ELR (cell line): ENCODE data around the gene COX19.
"Not testable (repeated sequence)": the region's sequence is repeated elsewhere in the genome, so short reads cannot be mapped to it uniquely, and the experiment has no call there.

Experiments
- DNase-seq: peaks from one replicate; pipeline ENCODE4 v3.0.0-alpha.2; 2015; ENCODE audit warnings: low read depth

Gene COX19

GRCh38 chr7:1010226-1010625 lies 34.9 kb upstream of the COX19 start:
- DNase-seq: no peak

GRCh38 chr7:1009747-1010146 lies 34.4 kb upstream of the COX19 start:
- DNase-seq: no peak

GRCh38 chr7:1008733-1009363 lies 33.5 kb upstream of the COX19 start:
- DNase-seq: no peak

GRCh38 chr7:1007901-1008300 lies 32.6 kb upstream of the COX19 start:
- no peak for DNase-seq

- no peak for DNase-seq
These were observed 30.0 kb upstream of the COX19 start for GRCh38 chr7:1005303-1005702.

- DNase-seq: no peak
These were observed 28.9 kb upstream of the COX19 start for GRCh38 chr7:1004018-1004852.

- not testable (repeated sequence) for DNase-seq
These were observed 27.1 kb upstream of the COX19 start for GRCh38 chr7:1002445-1002844.

GRCh38 chr7:1002026-1002425 lies 26.7 kb upstream of the COX19 start:
- not testable (repeated sequence) for DNase-seq

- peak; percentile 33 for DNase-seq
These were observed 25.9 kb upstream of the COX19 start for GRCh38 chr7:1001069-1001770.

GRCh38 chr7:999941-1000935 lies 24.9 kb upstream of the COX19 start:
- no peak for DNase-seq

- DNase-seq: no peak
These were observed 24.0 kb upstream of the COX19 start for GRCh38 chr7:999149-999879.

- DNase-seq: no peak
These were observed 22.4 kb upstream of the COX19 start for GRCh38 chr7:997404-998395.

GRCh38 chr7:996079-996872 lies 20.9 kb upstream of the COX19 start:
- no peak for DNase-seq

GRCh38 chr7:995571-995970 lies 20.2 kb upstream of the COX19 start:
- no peak for DNase-seq

- DNase-seq: no peak
These were observed 19.4 kb upstream of the COX19 start for GRCh38 chr7:994592-995308.

GRCh38 chr7:992709-993607 lies 17.6 kb upstream of the COX19 start:
- DNase-seq: peak; percentile 96
